HCT116 (cell line): ENCODE data around the gene RUNX2. TPM values are rescaled to one million over a fixed set of nuclear protein-coding genes. Genes with fewer than 3 reads are reported as not detected.

Source experiments
- ATAC-seq: fragments of 200-7000 bp; cut with Tn5 transposase; 2 replicates; pipeline ENCODE4 v1.9.1; 2020; ENCODE audit warnings: mild to moderate bottlenecking, moderate library complexity
- BruUV-seq: library from RNA; stranded (reverse); fragments of 400-500 nt; replicated peaks from 2 replicates; lab custom pipeline; 2021; lab: Mats Ljungman, UMichigan
- CTCF ChIA-PET: fragments of 300-600 bp; sonication (Branson Sonifier 250); formaldehyde crosslinking; loops from one replicate; lab custom pipeline; 2021; ENCODE audit warnings: antibody characterized with exemption; lab: Charles Lee
- POLR2A ChIA-PET: fragments of 300-600, 350-600 bp; sonication (Branson Sonifier 250); formaldehyde crosslinking; loops from one replicate; lab custom pipeline; 2021; ENCODE audit warnings: antibody characterized with exemption; lab: Charles Lee
- RAD21 ChIA-PET, 2 experiments: fragments of 300-600 bp; sonication (Branson Sonifier 250); formaldehyde crosslinking; loops; one replicate each; lab custom pipeline; 2023; ENCODE audit warnings: low total read pairs in 2 of 2; ENCODE audit not compliant: uncharacterized antibody in 2 of 2, unreplicated experiment in 2 of 2, low non-redundant PET in 1 of 2; lab: Charles Lee
- DNase-seq: peaks from one replicate; pipeline ENCODE4 v3.0.0-alpha.2; 2010; ENCODE audit warnings: low read depth, low spot score
- H2AFZ ChIP-seq: fragments of 200-600 bp; shearing (Covaris generic), sonication (generic); 2 replicates; pipeline ENCODE4 v1.6.1; 2017; ENCODE audit warnings: low read depth, mixed run types, mixed read lengths, antibody characterized with exemption, low read length; ENCODE audit not compliant: poor library complexity, severe bottlenecking
- H3K27ac ChIP-seq: 2 replicates; pipeline ENCODE4 v1.5.1; 2012; ENCODE audit warnings: low read depth, low read length
- H3K27me3 ChIP-seq: fragments of 200-600 bp; sonication (generic); 2 replicates; pipeline ENCODE4 v1.6.1; 2016; ENCODE audit warnings: mixed run types, low read length, mixed read lengths; ENCODE audit not compliant: insufficient read depth
- H3K36me3 ChIP-seq, 2 experiments: fragments of 200-500 bp in 1 of 2; fragments of 200-600 bp in 1 of 2; sonication (Bioruptor generic) in 1 of 2; sonication (generic) in 1 of 2; 2 replicates each; pipeline versions ENCODE4 v1.5.1 to v1.6.1; 2014 to 2016; ENCODE audit warnings: low read length in 2 of 2, inconsistent platforms in 1 of 2, mixed read lengths in 1 of 2, mixed run types in 1 of 2; ENCODE audit not compliant: insufficient read depth in 2 of 2, control insufficient read depth in 1 of 2
- H3K4me1 ChIP-seq, 2 experiments: fragments of 200-600 bp in 1 of 2; sonication (generic) in 1 of 2; 2 replicates each; pipeline versions ENCODE4 v1.5.1 to v1.6.1; 2012 to 2017; ENCODE audit warnings: low read length in 2 of 2, inconsistent platforms in 1 of 2, mild to moderate bottlenecking in 1 of 2, mixed read lengths in 1 of 2, mixed run types in 1 of 2, moderate library complexity in 1 of 2; ENCODE audit not compliant: insufficient read depth in 2 of 2, control insufficient read depth in 1 of 2
- H3K4me2 ChIP-seq: fragments of 200-600 bp; sonication (generic); 2 replicates; pipeline ENCODE4 v1.6.1; 2017; ENCODE audit warnings: mixed run types, low read length, mixed read lengths
- H3K4me3 ChIP-seq, 2 experiments: fragments of 200-600 bp in 1 of 2; sonication (generic) in 1 of 2; replicated peaks in 1 of 2; 2 replicates each; pipeline ENCODE4 v1.5.1; 2011 to 2016; ENCODE audit warnings: low read length in 2 of 2, control low read depth in 1 of 2, low read depth in 1 of 2, mild to moderate bottlenecking in 1 of 2, mixed read lengths in 1 of 2, mixed run types in 1 of 2
- H3K79me2 ChIP-seq: fragments of 200-600 bp; sonication (generic); 2 replicates; pipeline ENCODE4 v1.6.1; 2017; ENCODE audit warnings: mild to moderate bottlenecking, mixed run types, low read length, moderate library complexity, mixed read lengths; ENCODE audit not compliant: insufficient read depth
- H3K9ac ChIP-seq: fragments of 200-600 bp; sonication (generic); 2 replicates; pipeline ENCODE4 v1.6.1; 2016; ENCODE audit warnings: low read length, mixed read lengths
- H3K9me2 ChIP-seq: fragments of 200-600 bp; sonication (generic), shearing (Covaris generic); 2 replicates; pipeline ENCODE4 v1.6.1; 2017; ENCODE audit warnings: mixed run types, mild to moderate bottlenecking, moderate library complexity; ENCODE audit not compliant: insufficient read depth
- H3K9me3 ChIP-seq, 2 experiments: fragments of 200-500 bp in 1 of 2; fragments of 200-600 bp in 1 of 2; sonication (Bioruptor generic) in 1 of 2; sonication (generic) in 1 of 2; 2 replicates each; pipeline ENCODE4 v1.6.1; 2014 to 2017; ENCODE audit warnings: low read length in 2 of 2, mixed read lengths in 2 of 2, inconsistent platforms in 1 of 2, low read depth in 1 of 2, mild to moderate bottlenecking in 1 of 2, mixed run types in 1 of 2, moderate library complexity in 1 of 2; ENCODE audit not compliant: control insufficient read depth in 1 of 2, insufficient read depth in 1 of 2
- H4K20me1 ChIP-seq: fragments of 200-600 bp; sonication (generic), shearing (Covaris generic); 2 replicates; pipeline ENCODE4 v1.6.1; 2017; ENCODE audit warnings: mixed run types, mild to moderate bottlenecking, moderate library complexity; ENCODE audit not compliant: insufficient read depth
- CEBPB ChIP-seq: IDR thresholded peaks from 2 replicates; pipeline ENCODE4 v1.6.1; 2012; ENCODE audit warnings: low read depth
- ELF1 ChIP-seq: IDR thresholded peaks from 2 replicates; pipeline ENCODE4 v1.6.1; 2012; ENCODE audit warnings: low read depth, borderline replicate concordance
- EZH2 ChIP-seq: fragments of 200-600 bp; sonication (generic); IDR thresholded peaks from 2 replicates; pipeline ENCODE4 v1.6.1; 2017; ENCODE audit warnings: antibody characterized with exemption, mixed run types
- MAX ChIP-seq: IDR thresholded peaks from 2 replicates; pipeline ENCODE4 v1.6.1; 2012
- POLR2AphosphoS5 ChIP-seq: IDR thresholded peaks from 2 replicates; pipeline ENCODE4 v1.6.1; 2011; ENCODE audit warnings: mild to moderate bottlenecking, low read depth, low read length, moderate library complexity
- RAD21 ChIP-seq: IDR thresholded peaks from 2 replicates; pipeline ENCODE4 v1.6.1; 2012; ENCODE audit warnings: low read depth, mild to moderate bottlenecking
- REST ChIP-seq: IDR thresholded peaks from 2 replicates; pipeline ENCODE4 v1.6.1; 2012; ENCODE audit warnings: low read depth
- YY1 ChIP-seq: IDR thresholded peaks from 2 replicates; pipeline ENCODE4 v1.6.1; 2011; ENCODE audit warnings: low read length, low read depth, moderate library complexity, mild to moderate bottlenecking; ENCODE audit not compliant: insufficient replicate concordance; ENCODE audit errors: extremely low read depth
- intact Hi-C: fragments of 100-400 bp; cut with micrococcal nuclease; formaldehyde crosslinking; loops from 2 replicates; pipeline ENCODE4 v1.10.0; 2022
- total RNA-seq: library from RNA; stranded (reverse); gene quantifications from one replicate; pipeline ENCODE4 v1.2.1, GENCODE V29; 2021; ENCODE audit not compliant: unreplicated experiment

The RUNX2 gene
- total RNA-seq, 1 experiment from 2014 or later = 1.1 TPM

DNA sequence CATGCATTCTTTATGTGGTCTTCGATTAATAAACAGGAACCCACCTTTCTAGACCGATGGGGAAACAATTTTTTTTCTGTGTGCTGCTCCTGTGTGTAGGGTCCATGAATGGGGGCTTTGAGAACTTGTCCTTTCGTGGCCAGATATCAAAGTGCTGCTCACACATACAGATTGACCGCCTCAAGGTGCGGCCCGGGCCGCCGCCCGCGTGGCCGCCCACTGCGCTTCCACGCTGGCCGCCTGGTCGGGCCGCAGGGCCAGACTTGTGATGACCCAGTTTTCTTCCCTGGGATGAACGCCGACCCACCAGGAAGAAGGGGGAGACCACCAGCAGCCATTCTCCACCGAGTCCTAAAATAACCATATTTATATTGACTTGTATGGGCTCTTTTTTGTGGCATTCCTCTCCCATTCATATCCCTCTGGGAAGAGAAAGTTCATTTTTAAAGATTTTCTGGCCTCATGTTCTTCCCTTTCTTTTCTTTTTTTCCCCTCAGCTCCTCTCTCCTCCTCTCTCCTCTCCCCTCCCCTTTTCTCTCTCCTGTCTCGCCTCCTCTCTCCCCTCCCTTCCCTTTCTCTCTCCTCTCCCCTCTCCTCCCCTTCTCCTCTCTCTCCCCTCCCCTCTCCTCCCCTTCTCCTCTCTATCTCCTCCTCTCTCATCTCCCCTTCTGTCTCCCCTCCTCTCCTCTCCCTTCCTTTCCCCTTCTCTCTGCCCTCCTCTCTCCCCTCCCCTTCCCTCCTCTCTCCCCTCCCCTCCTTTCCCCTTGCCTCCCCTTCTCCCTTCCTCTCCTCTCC lies 314.4 kb downstream of the RUNX2 start:
- no peak for TF ChIP-seq YY1
- TF ChIP-seq POLR2AphosphoS5 = no peak
- no peak for TF ChIP-seq EZH2
- no peak for TF ChIP-seq RAD21
- TF ChIP-seq CEBPB = no peak
- TF ChIP-seq REST = no peak
- no peak for TF ChIP-seq MAX
- TF ChIP-seq ELF1 = no peak
- Histone ChIP-seq H3K4me1 (peaks cover 0 to 5% of the 10 kb centered on the region in 2 experiments; a peak in 1 of 4 replicates), H3K4me2 (no peak overlapping the region), H3K9me2 (no peaks in the 10 kb centered on the region), H4K20me1 (no peaks in the 10 kb centered on the region), H3K27ac (no peak overlapping the region), H3K4me3 (no peak overlapping the region), H3K9ac (no peak overlapping the region), H3K36me3 (no peaks in the 10 kb centered on the region), H2AFZ (no peak overlapping the region), H3K9me3 (no peaks in the 10 kb centered on the region), H3K27me3 (no peaks in the 10 kb centered on the region; the same call in 1 of the 2 replicates), H3K79me2 (no peaks in the 10 kb centered on the region)
- BruUV-seq = no TSS peak
- DNase-seq (no peak), ATAC-seq (no peak)
- ChIA-PET RAD21 (no interaction called here), POLR2A (no interaction called here), CTCF (no interaction called here)
- intact Hi-C loops = no loop called here
